ENCODE measurements around the gene NPBWR2.

The NPBWR2 gene

DNA sequence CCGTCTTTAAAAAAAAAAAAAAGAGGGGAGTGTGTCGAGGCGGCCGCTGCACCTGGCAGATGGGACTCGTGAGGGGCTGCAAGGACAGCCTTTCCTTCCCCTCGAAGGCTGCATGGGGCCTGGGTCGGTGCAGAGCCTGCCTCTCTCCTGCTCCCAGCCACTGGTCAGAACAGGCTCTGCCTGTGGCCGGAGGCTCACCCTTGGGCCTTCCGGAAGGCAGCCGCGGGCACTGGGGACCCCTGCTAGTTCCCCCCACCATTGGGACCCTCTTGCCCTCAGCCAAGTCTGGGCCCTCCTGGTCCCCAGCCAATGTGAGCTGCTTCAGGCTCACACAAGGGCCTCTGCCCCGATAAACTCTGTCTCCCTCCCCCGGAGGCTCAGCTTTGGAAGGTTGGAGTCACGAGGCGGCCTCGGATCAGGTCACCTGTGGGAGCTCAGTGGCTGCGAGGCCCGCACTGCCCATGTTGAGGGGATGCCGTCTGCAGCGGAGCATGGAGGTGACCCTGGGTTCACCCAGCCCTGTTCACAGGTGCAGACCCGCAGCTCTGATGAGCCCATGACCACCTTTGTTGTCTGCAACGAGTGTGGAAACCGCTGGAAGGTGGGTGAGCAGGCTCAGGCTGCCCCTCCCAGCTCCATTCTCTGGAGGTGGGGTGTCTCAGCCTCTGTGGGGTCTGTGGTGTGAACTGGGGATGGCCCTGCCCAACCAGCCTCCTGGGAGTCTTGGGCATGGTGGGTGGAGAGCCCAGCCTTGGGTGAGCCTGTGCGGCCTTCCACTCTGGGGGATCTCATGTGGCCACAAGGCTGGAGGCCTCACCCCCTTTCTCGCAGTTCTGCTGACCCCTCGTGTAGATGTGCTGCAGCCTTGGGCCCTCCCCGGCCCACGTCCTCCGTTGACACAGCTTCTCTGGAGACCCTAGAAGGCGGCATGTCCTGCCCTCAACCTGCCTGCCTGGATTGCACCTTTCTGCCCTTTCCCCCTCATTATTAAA, 35.7 kb downstream of the NPBWR2 start:
- DNase-seq (ENCODE audit: low spot score): no peak

DNA sequence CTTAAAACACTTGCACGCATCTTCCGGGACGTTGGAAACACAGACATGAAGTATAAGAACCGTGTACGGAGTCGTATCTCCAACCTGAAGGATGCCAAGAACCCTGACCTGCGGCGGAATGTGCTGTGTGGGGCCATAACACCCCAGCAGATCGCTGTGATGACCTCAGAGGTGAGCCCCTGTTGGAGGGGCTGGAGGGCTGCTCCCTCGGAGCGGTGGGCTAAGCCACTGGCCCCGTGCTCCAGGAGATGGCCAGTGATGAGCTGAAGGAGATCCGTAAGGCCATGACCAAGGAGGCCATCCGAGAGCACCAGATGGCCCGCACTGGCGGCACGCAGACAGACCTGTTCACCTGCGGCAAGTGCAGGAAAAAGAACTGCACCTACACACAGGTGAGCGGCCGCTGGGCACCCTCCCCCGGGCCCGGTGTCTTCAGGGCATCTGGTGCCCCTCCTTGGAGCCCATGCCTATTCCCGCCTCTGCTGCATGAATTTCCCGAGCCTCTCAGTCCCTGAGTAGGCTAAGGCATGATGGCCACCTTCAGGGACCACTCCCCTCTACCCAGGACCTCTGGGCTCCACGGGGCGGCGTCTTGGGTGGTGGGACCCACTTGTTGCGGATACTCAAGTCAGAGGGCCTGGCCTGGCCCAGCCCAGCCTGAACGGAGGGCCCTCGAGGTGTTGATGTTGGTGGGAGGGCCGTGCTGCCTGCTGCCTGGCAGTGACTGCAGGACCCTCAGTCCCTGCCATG, 36.9 kb downstream of the NPBWR2 start:
- no peak for DNase-seq (ENCODE audit: low spot score)

DNA sequence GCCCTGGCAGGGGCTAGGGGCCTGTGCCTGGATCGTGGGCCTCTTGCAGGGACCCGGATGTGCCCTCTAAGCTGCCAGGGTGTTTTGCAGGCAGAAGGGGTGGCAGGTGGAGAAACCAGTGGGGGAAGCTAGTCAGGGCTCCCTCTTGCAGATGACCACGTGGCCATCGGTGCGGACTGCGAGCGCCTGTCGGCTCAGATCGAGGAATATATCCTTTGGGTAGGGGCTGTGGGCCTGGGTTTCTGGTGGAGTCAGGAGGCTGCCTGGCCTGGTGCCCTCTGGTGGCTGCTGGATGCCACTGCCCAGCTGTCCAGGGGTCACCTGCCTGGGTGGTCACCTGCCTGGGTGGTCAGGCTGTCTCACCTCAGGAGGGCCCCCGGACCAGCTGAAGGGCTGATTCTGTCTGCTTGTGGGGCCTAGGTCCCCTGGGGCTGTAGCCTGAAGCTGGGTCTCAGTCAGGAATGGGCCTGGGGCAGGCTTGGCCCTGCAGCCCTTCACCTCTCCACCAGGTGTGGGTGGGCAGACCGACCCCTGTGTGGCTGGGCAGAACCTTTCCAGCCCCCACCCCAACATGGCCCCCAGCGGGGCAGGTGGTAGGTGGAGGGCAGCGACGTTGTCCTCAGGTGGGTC, 37.6 kb downstream of the NPBWR2 start:
- no peak for DNase-seq (ENCODE audit: low spot score)

DNA sequence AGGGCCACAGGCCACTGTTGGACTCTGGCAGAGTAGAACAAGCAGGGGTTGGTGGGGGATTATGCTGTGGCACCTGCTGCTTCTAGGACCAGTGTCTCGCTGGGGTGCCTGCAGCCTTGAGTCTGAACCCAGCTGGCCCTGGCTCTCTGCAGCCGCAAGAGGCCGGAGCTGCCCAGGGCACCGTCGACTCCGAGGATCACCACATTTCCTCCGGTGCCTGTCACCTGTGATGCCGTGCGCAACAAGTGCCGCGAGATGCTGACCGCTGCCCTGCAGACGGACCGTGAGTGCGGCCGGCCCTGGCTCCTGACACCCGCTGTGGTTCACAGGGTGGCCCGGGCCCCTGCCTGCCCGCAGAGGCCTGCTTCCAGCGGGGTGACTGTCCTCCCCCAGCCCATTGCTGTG, 38.2 kb downstream of the NPBWR2 start:
- no peak for DNase-seq (ENCODE audit: low spot score)

DNA sequence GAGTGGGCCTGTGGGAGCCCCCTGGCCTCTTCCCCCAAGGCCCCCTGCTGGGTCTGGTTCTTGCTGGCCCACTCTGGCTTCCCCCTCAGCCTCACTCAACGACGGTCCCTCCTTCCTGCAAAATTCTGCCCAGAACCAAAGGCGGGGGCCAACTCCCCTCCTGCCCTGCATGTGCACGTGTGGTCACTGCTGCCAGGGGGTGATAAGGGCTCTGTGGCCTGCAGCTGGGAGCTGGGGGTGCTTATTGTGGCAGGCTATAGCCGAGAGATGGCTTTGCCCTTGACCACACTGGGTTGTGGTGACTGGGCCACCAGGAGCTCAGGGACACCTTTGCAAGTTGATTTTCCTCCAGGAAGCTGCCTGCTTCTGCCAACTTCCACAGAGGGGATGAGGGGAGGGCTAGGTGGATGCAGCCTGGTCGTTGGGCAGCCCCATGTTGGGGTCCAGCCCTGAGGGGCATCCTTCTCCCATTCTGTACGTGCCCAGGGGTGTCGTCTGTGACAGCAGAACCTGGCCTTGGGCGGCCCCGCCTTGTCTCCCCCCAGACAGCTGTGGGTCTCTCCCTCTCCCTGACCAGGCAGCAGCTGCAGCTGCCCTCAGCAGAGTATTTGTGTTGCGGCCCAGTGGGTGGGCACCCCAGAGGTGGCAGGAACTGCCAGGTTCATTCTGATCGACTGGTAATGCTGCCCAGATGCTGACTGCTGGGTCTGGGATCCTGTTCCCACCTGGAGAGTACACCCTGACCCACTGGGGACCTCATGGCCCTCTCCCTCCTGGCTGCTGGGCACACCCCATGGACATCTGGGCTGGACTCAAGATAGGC, 38.8 kb downstream of the NPBWR2 start:
- no peak for DNase-seq (ENCODE audit: low spot score)

DNA sequence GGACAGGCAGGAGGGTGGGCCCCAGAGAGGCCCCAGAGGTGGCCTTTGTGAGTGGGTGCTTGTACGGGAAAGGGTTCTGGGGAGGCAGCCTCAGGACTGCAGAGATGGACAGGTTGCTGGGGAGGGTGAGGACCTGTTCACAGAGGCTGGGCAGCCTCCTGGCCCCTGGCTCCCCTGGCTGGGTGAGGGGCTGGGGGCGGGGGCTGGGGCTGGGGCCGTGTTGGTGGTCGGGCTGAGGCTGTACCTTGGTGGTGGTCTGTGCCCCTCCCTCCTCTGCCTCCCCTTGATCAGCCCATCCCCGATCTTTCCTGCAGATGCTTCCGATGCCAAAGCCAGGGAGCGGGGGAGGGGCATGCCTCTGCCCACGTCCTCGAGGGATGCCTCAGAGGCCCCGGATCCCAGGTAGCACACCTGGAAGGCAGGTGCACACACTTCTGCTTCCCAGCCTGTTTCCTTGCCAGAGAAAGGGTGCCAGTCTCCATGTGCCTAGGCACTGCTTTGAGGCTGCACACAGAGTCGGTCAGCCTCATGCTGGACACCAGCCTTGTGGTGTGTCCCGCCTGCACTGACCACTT, 39.5 kb downstream of the NPBWR2 start:
- DNase-seq (ENCODE audit: low spot score): no peak

DNA sequence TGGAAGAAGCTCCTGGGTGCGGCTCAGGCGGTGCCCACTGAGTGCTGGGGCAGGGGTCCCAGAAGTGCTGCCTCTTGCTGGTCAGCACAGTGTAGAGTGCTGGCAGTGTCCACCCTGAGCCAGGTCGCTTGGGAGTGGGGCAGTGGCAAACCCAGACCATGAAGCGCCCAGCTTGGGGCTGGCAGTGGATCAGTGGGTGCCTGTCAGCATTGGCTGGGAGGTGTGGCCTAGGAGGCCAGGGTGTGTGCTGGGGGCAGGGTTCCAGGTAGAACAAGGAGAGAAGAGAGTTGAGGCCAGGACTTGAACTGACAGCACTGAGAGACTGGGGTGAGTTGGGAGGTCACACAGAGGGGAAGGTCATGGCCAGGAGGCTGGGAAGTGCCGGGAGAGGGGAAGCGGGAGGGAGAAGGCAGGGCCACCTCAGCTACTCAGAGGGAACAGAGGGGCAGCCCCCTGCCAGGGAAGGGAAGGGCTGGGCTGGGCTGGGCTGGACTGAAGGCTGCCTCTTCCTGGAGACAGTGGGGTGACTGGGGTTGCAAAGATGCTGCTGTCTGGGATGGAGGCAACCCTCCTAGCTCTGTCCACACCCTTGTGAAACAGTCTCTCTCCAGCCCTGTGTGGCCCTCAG, 40.2 kb downstream of the NPBWR2 start:
- DNase-seq (ENCODE audit: low spot score): no peak

DNA sequence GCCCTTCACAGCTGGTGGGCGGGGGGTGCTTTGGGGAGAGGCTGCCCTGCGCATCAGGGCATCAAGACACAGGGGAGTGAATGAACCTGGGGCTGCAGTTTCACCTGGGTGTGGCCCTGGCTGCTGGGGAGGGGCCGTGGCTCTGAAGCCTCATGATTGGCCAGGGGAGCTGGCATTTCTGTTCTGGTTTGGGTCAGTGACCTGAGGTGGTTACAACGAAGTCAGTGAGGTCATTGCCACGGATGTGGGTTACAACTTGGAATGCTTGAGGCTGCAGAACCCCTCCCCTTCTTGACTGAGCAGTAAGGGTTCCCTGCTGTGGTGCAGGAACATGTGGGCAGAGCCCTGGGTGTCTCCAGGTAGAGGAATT, 41.4 kb downstream of the NPBWR2 start:
- DNase-seq (ENCODE audit: low spot score): no peak

DNA sequence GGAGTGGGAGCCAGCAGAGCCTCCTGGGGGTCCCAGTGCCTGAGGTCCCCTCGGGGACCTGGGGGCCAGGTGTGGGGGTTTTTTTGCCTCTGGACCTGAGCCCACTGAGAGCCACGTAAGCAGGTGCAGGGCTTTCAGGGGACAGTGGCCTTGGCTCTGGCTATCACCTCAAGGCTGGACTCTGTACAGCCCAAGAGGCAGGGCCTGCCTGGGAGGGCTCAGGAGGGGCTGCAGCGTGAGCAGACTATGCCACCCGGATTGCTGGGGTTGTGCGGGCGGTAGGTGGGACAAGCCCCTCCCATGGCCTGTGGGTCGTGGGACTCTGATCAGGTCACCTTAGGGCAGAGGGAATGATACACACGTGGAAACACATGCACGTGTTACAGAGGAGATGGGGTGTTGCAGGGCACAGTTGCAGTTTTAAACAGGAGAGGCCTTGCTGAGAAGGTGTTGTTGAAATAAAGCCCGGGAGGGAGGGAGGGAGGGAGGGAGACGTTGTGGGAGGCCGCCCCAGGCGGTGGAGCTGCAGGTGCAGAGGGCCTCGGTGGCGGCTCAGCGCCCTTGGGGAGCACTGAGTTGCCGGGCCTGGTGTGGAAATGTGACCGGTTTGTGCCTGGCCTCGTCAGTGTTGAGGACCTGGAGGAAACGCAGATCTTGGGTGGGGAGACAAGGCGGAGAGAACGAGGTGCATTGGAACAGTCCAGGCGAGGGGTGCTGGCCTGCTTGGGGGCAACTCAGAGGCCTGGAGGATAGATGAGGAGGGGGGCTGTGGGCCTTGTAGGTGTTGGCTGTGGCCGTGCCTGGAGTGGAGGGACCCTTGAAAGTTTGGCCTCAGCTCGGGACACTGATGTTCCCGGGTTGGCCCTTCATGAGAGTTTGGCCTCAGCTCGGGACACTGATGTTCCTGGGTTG, 42.0 kb downstream of the NPBWR2 start:
- DNase-seq (ENCODE audit: low spot score): no peak

DNA sequence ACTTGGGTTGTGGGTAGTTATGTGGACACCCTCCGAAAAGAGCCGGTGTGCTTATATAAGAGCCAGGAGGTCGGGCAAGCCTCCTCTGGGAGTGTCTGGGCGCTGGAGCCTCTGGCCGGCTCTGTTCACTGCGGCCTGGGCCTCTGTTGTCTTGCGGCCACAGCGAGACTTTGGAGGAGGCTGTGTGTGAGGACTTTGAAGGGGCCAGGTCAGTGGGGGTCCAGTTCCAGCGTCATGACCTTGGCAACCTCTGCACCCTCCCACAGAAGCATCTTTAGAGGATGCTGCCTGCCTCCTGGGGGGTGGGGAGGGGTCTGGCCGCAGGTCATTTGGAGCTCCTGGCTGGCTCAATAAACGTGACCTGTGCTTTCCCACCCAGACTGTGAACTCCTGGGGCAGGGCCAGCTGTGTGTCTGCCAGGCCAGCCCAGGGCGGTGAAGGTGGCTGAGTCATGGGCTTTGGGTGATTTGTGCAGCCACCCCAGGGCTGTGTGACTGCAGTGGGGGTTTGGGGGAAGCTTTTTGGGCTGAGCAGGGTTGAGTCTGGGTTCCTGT, 43.1 kb downstream of the NPBWR2 start:
- no peak for DNase-seq (ENCODE audit: low spot score)

DNA sequence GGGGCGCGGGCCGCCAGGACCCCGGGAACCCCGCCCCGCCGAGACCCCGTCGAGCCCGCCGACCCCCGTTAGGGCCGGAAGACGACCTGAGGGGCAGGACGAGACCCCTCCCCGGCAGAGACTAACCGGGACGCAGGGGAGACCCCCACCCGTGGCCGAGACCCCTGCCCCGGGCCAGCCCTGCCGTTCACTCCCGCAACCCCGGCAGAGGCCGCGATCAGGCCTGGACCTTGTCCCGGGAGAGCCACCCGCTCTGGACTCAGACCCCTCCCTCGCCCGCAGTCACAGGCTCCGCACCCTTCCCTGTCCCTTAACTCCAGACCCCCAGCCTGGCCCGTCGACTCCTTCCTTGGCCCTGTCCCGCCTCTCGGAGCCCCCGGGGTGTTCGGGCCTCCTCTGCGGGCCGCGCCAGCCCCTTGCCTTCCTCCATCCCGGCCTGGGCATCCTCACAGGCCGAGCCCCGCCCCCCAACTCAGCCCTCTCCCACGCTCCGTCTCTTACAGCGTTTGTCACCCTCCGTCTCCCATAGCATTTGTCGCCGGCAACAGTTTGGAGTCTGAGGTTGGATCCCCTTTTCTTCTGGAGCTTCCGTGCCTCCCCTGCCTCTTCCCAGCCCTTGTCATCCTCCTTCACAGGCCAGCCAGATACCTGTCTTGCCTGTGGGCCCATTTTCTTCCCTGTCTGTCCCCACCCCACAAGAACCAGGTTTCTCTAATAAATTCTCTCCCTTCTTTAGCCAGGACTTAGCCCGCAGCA, 43.8 kb downstream of the NPBWR2 start:
- DNase-seq (ENCODE audit: low spot score): no peak

DNA sequence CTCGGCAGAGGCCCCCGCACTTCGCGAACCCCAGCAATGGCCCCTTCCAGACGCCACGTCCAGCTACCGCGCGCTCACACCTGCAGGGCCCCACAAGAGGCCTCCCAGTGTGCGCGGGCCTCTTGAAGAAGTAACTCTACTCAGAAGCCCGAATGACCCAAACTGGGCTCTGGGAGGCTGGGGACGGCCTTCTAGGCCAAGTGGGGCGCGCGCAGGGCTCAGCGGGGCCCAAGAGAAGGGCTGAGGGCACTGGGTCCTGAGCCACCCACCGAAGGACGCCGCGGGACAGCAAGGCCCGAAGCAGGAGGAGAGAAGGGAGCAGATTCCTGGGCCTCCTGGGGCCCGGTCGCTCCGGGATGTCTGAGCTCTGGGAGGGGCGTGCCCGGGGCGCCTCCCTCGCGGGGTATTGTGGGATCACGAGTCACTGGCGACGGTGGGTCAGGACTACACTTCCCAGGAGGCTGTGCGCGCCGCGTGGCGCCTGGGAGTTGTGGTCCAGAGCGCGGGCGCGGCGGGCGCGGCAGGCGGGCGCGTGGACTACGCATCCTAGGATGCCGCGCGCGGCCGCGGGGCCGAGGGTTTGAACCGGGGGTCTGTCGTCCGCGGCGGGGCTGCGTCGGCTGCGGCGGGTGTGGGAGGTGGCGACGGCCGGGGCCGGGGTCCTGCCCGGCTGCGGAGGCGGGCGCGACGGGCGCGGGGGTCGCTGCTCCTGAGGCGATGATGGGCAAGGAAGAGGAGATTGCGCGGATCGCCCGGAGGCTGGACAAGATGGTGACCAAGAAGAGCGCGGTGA, 44.6 kb downstream of the NPBWR2 start, which contains the start of gene TCEA2:
Gene TCEA2 (plus strand): TSS at position 603 of the 793 bp plus-strand sequence. CDS start 115 bp downstream, at position 718.
- peak; percentile 97 for DNase-seq (ENCODE audit: low spot score)

DNA sequence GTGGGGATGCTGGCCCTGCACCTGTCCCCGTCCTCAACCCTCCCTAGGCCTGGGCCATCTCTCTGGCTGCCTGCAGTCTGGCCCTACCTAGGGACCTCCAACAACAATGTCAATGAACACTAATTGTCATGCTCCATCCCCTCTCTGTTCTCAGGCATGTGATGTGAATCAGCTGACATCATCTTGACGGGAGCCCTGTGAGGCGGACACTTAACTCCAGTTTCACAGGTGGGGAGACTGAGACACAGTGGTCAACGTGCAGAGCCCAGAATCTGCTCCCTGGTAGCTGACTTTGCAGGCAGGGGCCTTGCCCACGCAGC, 45.1 kb downstream of the NPBWR2 start:
- DNase-seq (ENCODE audit: low spot score): no peak

DNA sequence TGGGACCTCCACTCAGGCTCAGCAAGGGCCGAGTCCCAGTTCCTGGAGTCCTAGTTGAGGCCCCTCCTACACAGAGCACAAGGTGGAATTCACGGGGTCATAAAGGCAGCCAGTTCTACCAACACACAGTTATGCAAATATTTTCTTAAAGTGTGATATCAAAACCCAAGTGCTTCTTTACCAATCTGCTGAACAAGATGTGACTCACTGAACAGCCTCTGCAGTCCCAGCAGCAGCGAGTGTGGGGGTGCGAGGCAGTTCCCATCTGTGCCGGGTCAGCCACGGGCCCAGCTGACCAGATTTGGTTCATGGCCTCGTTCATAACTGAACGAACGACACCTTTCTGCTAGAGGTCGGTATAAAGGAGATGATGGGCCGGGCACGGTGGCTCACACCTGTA, 48.8 kb downstream of the NPBWR2 start:
- DNase-seq (ENCODE audit: low spot score): no peak

DNA sequence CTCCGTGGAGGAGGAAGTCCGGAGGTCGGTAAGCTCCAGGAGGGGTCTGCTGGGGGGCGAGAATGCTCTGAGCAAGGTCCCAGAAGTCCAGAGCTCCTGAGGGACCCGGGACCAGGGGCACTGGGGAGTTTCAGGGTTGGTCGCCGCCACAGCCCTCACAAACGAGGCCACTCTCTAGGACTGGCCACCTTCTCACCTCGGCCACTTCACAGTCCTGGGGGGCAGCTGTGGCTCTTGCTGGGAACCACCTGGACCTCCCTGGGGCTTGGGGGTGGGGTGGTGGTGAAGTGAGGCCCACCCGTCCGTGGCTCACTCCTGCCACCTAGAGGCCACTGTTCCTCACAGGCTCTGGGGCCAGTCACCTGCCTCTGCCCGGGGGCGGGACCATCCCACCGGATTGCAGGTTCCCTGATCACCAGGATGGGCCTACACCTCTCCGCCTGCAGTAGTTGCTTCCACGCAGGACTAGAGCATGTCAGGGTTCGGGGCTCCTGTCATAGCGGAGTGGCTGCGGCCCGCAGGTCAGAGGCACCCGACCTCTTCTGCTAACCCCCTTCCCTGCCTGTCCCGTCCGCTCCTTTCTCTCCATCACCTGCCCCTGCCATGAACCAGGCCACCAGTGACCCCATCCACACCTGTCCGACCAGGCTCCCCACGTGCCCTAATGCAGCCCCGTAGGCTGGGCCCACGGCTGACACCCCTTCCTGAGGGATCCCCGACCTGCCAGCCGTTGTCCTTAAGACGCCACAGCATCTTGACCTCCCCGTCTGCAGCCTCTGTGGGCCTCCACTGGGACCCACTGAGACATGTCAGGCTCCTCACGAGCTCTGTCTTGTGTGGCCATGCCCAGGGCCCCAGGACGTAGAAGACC, 49.5 kb downstream of the NPBWR2 start:
- no peak for DNase-seq (ENCODE audit: low spot score)

DNA sequence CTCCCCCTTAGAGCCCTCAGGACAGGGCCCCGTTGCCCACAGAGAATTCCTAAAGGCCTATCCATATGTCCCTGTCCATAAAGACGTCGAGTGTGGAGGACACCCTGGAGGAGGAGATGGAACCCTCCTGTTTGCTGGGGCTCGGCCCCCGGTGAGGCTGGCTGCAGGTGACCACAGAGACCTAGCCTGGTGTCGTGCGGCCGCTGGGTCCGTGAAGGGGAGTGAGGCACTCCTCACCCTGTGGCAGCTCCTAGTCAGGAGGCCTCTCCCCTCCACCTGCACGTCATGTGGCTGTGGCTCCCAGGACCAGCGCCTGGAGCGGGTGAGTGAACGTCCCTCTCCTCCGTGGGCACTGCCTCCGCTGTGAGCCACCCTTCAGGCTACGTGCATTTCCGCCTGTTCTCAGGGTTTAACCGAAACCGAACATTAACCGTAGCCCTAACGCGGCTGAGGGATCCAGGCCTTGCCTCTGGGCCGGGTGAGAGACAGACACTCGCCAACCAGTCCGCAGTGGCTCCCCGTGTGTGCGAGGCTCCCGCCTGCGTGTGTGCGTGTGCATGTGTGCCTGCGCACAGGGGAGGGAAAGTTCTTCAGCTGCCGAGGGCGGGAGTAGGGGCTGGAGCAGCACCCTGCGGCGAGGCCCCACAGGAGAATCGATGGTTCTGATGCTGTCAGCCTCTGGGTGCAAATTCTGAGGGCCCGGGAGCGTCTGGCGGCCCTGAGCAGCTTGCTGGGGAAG, 50.3 kb downstream of the NPBWR2 start:
- no peak for DNase-seq (ENCODE audit: low spot score)

DNA sequence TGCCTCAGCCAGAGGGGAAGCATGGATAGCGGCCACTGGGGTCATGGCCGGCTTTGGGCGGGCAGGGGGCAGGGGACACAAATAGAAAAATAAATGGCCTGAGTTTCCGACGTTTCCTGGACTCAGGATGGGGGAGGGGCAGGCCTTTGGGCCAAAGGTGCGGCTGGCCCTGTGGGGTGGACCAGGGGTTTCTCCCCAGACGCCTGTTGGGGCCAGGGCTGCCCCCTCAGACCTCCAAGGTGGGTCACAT, 50.8 kb downstream of the NPBWR2 start:
- DNase-seq (ENCODE audit: low spot score): no peak
